SIG-M5 treated with dmso at 0.1 percent for 504 hours (cell line): ENCODE data around the gene PPP3CA.
"Not testable (repeated sequence)": the region's sequence is repeated elsewhere in the genome, so short reads cannot be mapped to it uniquely, and the experiment has no call there.

Source experiments
- DNase-seq: peaks from one replicate; lab custom pipeline; 2025; ENCODE audit not compliant: unreplicated experiment; lab: John Stamatoyannopoulos, UW

Gene PPP3CA

DNA sequence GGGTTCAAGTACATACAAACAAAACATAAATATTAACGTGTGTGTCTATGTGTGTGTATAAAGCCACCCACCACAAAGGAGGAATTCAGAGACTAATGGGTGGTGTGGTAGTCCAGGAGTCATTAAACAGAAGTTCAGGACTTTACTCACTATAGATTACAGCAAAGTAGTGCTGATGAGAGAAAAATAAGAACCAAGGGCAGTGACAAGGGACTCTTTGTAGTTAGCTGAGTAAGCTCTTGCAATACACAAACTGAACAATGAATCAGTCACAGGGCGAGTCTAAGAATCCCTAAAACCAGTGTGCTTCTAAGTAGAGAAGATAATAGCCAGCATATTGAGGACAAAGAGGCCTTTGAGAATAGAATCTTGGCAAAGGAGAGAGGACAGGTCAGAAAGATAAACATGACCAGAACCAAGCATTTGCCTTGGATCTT lies 232.4 kb downstream of the PPP3CA start:
- DNase-seq, result no peak

DNA sequence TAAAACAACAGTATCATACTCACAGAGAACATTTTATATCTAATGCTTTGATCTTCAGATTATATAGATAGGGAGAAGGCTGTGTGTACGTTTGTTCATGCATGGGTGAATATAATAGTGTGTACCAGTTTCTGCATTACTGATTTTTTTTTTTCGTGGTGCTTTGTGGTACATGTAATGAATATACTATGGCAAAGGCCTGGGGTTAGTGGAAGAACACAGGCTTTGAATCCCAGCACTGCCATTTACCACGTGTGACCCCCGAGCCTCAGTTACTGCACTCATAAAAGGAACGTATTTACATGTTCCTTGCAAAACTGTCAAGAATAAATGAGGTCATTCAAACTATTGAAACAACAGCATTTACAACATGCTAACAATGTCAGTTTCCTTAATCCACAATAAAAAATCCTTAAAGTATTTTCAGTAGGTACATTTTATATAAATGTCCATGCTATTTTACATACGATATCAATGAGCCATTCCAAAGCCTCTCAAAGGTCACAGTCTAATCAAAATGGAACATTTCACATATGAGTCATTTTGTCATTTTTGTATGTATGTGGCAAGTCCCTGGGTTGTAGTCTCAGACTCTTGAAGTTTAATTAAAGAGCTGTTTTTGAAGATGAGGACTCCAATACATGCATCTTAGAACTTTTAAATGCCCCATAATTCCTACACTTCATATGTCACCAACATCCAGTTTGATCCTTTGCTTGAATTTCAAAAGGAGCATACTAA lies 242.8 kb downstream of the PPP3CA start:
- DNase-seq, result peak; percentile 4

DNA sequence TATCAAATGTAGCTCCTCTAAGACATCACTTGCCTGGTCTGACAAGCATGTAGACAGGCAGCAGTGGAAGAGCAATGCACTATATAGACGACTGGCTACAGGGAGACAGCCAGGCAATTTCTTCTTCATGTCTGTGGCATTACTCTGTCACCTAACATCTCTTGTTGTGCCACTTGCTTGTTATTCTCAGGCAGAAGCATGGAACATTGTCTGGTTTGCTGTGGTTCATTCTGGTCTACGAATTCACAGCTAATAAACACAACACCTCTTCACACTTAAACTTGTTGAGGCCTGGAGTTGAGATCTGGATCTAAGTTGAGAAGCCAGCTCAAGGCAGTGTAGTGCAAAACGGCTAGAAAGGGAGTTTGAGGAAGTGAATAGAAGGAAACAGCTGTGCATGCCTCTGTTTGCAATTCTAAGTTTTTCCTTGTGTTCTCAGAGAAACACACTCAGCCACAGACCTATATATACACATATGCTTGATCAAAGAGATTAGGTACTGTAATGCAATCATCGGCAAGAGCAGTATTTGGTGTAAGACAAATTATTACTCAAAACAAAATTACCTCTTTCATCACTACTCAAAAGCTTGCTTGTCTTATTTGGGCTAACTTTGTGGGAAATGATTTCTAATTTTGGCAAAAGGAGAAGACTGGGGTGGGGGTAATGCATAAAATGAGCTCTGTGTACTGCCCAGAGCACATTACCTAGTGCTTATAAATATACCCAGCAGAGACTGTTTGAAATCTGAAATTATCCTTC lies 243.8 kb downstream of the PPP3CA start:
- DNase-seq, result peak; percentile 92

DNA sequence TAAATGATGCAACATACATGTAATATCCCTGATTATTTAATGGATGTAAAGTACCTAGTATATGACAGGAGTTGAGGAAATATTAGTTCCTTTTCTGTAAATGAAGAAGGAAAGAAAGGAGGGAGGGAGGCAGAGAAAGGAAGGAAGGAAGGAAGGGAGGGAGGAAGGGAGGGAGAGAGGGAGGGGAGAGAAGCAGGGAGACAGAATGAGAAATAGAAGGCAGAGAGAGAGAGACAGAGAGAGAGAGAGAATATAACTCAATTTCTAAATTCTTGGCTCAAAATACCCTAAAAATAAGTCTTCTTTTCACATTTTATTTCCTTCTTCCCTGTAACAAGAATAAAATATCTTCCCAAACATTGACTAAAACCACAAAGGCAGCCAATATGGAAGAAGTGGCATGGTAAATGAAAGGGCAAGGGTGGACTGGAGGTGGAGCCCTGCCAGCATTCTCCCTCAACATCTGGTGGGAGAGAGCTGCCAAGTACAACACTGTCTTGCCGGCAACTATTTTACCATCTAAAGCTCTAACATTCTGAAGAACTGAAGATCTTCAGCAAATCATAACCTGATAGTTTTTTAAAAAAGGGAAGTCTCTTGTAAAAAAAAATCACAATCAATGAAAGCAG lies 245.1 kb downstream of the PPP3CA start:
- no peak for DNase-seq

DNA sequence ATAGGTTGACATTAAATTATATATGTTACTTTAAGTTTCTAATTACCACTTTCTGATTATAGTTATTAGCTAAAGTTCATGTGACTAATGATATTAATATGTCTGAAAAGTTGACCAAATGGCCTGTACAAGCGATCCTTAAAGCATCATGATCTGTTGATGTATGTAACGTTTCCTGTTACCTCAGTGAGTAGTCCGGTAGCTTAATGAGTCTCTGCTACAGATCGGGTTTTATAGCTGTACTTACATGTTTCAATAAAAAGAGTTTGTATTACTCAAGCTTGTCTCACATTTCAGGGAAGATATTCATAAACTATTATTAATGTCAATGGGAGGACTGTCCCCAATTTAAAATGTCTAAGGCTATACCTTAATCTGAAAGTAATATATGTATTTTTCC lies 246.3 kb downstream of the PPP3CA start:
- no peak for DNase-seq

DNA sequence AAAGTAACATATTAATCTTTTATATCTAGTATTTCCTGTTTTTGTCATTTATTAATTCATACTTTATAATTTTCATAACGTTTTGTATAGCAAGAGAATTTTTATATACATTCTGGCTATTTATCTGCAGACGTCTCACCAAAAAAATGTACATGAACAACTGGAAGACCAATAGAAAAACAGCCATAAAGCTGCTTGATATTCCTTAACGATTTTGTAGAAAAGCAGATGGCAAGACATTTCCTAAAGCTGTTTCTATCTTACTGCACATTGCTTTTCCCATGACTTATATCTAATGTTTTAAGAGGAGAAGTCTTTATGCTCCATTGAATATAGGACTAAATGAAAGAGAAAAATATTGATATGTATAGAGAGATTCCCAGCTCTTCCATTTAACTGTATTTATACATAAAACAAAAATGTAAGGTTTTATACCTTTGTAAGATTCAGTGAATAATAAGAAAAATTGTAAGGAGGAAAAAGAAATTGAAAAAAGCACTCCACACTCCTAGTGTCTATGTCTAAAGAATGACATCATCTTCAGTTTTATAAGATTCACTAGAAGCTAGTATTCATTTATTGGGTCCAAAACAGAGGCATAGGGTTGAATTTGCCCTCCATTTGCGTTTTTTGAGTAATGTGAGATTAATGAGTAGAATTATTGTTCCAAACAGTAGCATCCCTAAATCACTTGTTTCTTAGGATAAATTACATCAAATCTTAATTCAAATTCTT lies 248.5 kb downstream of the PPP3CA start:
- no peak for DNase-seq

DNA sequence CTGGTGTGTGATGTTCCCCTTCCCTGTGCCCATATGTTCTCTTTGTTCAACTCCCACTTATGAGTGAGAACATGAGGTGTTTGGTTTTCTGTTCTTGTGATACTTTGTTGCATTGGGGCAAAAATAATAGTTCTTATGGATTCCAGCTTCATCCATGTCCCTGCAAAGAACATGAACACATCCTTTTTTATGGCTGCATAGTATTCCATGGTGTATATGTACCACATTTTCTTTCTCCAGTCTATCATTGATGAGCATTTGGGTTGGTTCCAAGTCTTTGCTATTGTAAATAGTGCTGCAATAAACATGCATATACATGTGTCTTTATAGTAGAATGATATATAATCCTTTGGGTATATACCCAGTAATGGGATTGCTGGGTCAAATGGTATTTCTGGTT lies 254.7 kb downstream of the PPP3CA start:
- not testable (repeated sequence) for DNase-seq

DNA sequence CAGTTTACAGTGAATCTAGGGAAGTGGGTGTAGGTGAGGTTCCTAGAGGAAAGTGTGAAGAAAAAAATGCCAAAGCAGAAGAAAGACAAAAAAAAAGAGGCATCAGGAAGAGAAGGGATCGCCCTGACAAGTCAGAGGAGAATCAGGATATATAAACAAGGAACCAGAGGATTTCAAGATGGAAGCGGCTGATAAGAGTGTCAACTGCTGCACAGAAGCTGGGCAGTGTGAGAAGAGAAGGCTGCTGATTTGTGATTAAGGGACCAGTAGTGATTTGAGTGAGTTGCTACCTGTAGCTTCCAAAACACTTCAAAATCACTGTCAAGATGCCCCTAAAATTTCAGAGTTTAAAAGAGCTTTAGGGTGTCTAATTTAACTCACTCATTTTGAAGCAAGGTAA lies 258.2 kb downstream of the PPP3CA start:
- no peak for DNase-seq

DNA sequence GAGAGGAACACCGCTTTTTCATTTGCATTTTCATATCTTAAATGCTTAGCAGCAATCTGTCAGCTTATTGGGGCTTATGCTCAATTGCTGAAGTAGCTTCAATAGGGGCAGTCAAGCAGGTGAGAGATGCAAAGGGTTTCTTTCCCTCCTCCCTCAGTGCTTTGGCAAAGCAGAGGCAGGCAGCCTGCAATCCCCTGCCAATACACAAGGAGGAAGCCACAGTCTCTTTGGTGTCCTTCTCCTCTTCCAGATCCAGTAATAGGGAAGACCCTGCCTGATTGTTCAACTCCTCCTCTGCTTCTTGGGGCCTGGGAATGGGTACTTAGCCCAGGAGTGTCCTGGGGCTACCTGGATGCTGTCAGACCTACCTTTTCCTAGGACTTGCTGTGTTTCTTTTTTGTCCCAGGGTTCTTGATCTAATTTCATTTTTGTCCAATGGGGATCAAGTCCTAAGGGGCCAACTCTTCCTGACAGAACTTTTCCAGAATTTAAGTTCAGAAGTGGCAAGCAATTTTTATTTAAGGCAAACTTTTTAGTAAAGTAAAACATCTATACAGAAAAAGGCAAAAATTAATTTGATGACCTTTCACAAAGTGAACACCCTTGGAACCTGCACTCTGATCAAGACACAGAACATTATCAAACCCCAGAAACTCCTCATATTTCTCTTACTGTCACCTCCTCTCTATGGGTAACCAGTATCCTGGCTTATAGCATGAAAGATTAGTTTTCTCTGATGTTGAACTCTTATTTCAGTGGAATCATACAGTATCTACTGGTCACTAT lies 260.3 kb downstream of the PPP3CA start:
- DNase-seq, result no peak

DNA sequence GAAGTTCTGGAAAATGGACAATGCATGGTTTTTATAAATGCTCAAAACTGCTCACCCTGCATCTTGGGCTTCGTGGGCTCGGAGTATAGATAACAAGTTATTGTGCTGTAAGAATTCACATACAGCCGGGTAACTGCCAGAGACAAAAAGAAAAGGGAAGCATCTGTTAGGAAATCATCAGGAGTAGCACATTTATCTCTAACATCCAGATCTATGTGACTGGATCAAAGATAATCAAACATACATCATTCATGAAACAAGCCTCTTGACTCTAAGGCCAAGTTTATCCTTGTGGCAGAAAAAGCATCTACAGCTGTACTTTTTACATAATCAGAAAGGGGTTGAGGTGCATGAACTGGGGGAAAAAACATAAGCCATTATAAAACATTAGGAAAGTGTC lies 264.2 kb downstream of the PPP3CA start:
- DNase-seq, result no peak

DNA sequence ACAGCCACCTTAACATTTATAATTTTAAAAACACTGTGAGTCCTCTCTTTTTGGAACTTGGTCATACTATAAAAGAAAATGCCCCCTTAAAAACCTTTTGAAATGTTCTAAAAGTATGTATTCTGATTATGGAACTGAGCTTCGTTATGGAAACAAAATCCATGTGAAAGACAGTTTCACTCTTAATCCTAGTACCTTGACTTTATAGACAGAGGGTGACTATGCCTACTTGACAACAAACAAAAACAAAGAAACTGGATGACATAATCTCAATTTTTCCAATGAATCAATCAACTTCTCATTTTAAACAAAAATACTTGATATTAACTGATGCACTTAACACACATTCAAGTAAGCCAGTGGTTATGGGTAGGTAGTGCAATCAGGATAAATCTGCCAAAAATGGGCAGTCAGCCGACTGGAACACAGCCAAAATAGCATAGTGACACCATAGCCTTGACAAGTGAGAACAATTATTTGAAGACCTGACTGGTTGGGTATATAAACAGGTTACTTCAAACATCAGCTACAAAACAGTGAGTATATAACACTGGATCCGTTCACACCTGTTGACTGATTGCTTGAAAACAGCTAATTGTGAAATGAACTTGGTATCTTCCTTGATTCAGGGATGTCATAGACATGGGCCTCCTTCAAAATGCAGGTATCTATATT lies 265.5 kb downstream of the PPP3CA start:
- no peak for DNase-seq

DNA sequence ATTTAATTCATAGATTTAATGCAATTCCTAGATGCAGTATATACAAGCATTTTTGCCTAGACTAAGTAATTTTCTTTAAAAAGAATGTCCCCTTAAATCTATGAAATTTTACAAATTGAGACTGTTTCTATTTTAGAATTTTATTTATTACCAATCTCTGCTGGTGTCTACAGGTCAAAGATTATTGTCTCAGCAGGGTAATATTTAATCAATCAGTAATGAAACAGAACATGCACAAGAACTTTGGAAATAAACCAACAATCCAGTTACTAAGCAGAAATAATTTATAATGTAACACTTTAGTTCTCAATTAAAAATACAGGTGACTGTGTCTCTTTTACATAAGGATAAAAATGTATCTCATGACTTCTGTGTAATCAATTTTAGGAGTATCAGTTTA lies 266.2 kb downstream of the PPP3CA start:
- no peak for DNase-seq

DNA sequence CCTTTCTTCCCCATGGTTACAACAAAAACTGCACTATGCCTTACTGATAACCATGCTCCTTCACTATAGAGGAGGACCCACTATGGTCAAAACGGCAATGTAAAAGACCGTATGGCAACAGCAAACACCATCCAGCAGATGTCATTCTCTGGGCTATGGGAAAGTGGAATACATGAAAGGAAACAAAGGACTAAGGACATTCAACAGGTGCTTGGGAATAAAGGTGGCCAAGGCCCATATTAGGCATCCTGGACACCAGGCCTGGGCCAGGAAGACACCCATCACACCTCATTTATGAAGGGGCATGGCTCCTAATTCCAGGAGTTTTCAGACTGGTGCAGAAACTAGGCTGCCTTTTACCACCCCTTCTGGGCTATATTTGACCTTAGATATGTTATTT lies 268.4 kb downstream of the PPP3CA start:
- no peak for DNase-seq

DNA sequence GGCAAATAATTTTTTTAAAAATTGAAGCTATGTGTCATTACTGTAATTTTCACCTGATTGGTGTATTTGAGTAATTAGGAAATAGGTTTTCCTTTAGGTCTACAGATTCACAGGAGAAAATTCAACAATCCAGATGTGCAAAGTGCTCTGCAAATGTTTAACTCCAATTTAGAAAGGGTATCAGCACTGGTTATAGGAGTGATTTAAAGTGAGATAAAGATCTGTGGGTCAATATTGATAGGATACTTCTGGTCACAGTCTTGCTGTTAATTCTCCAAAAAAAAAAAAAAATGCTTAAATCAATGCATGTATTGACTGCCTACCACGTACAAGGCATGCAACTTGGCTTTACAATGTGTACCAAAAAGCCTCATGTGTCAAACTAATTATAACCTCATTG lies 271.3 kb downstream of the PPP3CA start:
- DNase-seq, result no peak

DNA sequence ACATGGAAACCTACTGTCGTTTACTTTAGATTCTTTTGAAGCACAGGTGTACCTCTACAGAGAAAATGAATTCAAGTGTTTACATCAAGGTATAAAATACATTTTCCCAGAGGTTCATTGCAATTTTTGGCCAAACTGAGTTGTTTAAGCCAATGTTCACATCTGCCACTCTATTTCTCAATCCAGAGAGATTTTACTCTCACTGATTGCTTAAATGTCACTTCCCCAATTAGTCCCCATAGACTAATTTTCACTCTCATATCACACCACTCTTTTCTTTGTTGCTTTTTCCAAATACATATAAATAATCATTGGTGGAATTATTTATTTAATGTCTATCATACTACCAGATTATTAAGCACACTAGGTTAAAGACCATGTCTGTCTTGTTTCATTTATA lies 271.8 kb downstream of the PPP3CA start:
- DNase-seq, result peak; percentile 68

DNA sequence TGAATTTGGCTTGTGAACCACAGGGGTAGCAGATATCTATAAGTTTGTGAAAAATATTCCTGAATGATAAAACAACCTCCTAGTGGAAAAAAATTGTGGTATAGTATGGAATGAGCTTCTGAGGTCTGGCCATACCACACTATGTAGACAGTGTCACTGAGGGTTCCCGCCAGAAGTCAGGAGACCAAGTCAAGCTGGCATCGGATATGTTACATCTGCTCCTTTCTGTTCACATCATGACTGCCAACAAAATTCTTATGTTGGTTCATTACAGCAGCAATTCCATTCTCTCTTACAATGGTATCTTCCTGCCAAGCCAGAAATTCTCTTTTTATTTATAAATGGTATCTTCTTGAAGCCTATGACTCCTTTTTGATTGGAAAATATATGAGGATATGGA lies 273.0 kb downstream of the PPP3CA start:
- no peak for DNase-seq

DNA sequence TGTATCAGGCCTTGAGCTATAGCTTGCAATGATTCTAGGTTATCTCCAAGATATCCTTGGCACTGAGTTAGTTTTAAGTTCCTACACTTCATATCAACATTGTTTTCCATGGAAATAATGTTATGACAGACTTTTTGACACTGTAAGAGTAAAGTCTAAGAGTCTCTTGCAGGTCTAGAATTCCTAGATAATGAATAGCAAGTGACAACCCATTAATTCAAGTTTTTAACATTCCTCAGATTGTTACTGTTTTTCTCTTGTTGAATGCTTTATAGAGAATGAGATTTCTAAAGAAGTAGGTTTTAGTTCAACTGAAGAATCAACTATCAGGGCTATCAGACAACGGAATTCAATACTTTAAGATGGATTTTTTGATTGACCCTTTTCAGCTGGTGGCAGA lies 276.1 kb downstream of the PPP3CA start:
- no peak for DNase-seq

DNA sequence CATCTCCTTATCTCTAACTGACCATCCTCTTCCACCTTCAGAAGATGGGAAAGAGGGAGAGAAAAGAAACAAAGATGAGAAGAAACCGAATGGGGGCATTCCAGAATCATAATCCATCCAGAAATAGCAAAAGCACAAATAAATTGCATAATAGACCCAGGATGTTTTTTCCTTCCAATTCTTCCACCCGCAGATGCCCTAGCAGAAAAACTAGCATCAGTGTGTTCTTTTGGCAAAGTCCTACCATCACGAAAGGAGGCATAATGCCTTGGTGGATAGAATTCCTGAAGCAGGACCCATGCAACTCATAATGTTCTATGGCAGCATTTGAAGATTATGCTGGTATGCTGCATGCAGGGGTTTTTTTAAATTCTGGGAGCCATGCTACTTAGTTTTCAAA lies 279.2 kb downstream of the PPP3CA start:
- DNase-seq, result no peak

DNA sequence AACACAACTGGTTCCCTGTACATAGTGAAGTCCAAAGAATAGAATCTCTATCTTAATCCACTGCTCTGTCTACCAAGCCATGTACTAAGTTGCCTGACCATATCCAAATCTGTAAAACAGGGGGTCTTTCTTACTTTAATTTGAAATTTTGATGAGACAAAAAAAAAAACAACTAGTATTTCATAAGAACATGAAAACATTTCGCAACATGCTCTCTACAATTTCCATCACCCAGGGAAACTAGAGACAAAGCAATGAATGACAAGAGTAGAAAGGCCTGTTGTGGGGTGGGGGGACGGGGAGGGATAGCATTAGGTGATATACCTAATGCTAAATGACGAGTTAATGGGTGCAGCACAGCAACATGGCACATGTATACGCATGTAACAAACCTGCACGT lies 279.9 kb downstream of the PPP3CA start:
- peak; percentile 57 for DNase-seq

DNA sequence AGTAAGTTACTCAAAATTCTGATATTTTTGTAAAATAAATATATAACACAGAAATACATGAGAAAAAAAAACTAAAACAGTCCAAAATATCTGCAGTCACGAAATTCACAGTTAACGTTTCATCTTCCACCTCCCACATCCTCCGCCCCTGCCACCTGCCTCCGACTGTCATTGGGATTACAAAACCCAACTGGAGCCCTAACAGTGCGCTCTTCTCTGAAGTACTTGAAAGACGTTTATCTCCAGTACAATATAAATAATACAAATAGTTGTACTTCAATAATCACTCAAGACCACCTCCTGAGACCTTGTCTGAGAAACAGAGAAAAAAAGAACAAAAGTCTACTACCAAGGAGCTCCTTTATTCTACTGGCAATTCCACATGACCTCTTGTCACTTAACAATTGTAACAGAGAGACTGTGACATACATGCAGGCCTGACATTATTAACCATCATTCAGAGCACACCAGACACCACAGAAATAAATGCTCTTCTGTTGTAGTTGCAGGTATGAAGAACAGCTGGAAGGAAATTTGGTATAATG lies 280.6 kb downstream of the PPP3CA start:
- peak; percentile 61 for DNase-seq
